OCI-LY7 (cell line): ENCODE measurements around the gene GOLGA7B. TPM values are rescaled to one million over a fixed set of nuclear protein-coding genes. Genes with fewer than 3 reads are reported as not detected.

Source experiments
- BruUV-seq: library from RNA; stranded (reverse); fragments of 400-500 nt; replicated peaks from 2 replicates; lab custom pipeline; 2021; lab: Mats Ljungman, UMichigan
- CTCF ChIA-PET: fragments of 300-600 bp; sonication (Branson Sonifier 250); formaldehyde crosslinking; loops from one replicate; lab custom pipeline; 2022; ENCODE audit warnings: antibody characterized with exemption; ENCODE audit not compliant: unreplicated experiment; lab: Charles Lee
- POLR2A ChIA-PET: fragments of 300-600 bp; sonication (Branson Sonifier 250); formaldehyde crosslinking; loops from one replicate; lab custom pipeline; 2022; ENCODE audit warnings: antibody characterized with exemption; lab: Charles Lee
- DNase-seq: peaks from one replicate; pipeline ENCODE4 v3.0.0-alpha.2; 2015; ENCODE audit warnings: low spot score
- H2AFZ ChIP-seq: fragments of 200-600 bp; sonication (generic), shearing (Covaris generic); 2 replicates; pipeline ENCODE4 v1.6.1; 2014; ENCODE audit warnings: mild to moderate bottlenecking, antibody characterized with exemption, low read length, moderate library complexity
- H3K27ac ChIP-seq: fragments of 200-600 bp; sonication (generic); 2 replicates; pipeline ENCODE4 v1.5.1; 2014; ENCODE audit warnings: mixed run types, low read depth, mild to moderate bottlenecking, moderate library complexity, low read length, inconsistent platforms; ENCODE audit not compliant: poor library complexity, severe bottlenecking
- H3K36me3 ChIP-seq: fragments of 200-600 bp; sonication (generic); 2 replicates; pipeline ENCODE4 v1.6.1; 2014; ENCODE audit warnings: mild to moderate bottlenecking, antibody characterized with exemption, low read length, moderate library complexity, mixed read lengths; ENCODE audit not compliant: insufficient read depth
- H3K4me1 ChIP-seq: fragments of 200-600 bp; sonication (generic); 2 replicates; pipeline ENCODE4 v1.5.1; 2014; ENCODE audit warnings: mild to moderate bottlenecking, low read length; ENCODE audit not compliant: insufficient read depth, poor library complexity, severe bottlenecking
- H3K4me2 ChIP-seq: fragments of 200-600 bp; sonication (generic); 2 replicates; pipeline ENCODE4 v1.6.1; 2014; ENCODE audit warnings: mild to moderate bottlenecking, low read length
- H3K4me3 ChIP-seq: fragments of 200-600 bp; sonication (generic); 2 replicates; pipeline ENCODE4 v1.5.1; 2014; ENCODE audit warnings: mild to moderate bottlenecking, low read depth, low read length; ENCODE audit not compliant: poor library complexity, severe bottlenecking
- H3K79me2 ChIP-seq: fragments of 200-600 bp; sonication (generic); 2 replicates; pipeline ENCODE4 v1.6.1; 2016; ENCODE audit warnings: low read depth, mild to moderate bottlenecking, low read length, moderate library complexity, mixed read lengths; ENCODE audit not compliant: insufficient read depth
- H3K9me2 ChIP-seq: fragments of 200-600 bp; sonication (generic); 2 replicates; pipeline ENCODE4 v1.6.1; 2016; ENCODE audit warnings: mild to moderate bottlenecking, low read length, mixed read lengths; ENCODE audit not compliant: insufficient read depth
- H3K9me3 ChIP-seq: fragments of 200-600 bp; sonication (generic); 2 replicates; pipeline ENCODE4 v1.6.1; 2014; ENCODE audit warnings: mild to moderate bottlenecking, mixed run types, low read length, mixed read lengths
- H4K20me1 ChIP-seq: fragments of 200-600 bp; sonication (generic); 2 replicates; pipeline ENCODE4 v1.6.1; 2014; ENCODE audit warnings: mild to moderate bottlenecking, antibody characterized with exemption, low read length, moderate library complexity, mixed read lengths; ENCODE audit not compliant: insufficient read depth
- CTCF ChIP-seq: fragments of 200-600 bp; sonication (generic); conservative IDR thresholded peaks from 2 replicates; pipeline ENCODE4 v1.5.1; 2014; ENCODE audit warnings: mild to moderate bottlenecking, antibody characterized with exemption, low read length, moderate library complexity, mixed read lengths
- EZH2phosphoT487 ChIP-seq: fragments of 200-600 bp; sonication (generic); IDR thresholded peaks from 2 replicates; pipeline ENCODE4 v1.6.1; 2018; ENCODE audit warnings: low read depth, borderline replicate concordance, mild to moderate bottlenecking, mixed run types, antibody characterized with exemption, low read length, moderate library complexity, mixed read lengths
- intact Hi-C: fragments of 100-400 bp; cut with micrococcal nuclease; formaldehyde crosslinking; loops from one replicate; pipeline ENCODE4 v1.10.0; 2022; ENCODE audit not compliant: unreplicated experiment
- total RNA-seq, 2 experiments: library from RNA; depleted of rRNA in 1 of 2; stranded (reverse); fragments of >200 nt in 1 of 2; shearing (Covaris generic) in 1 of 2; gene quantifications; 2 replicates each; pipeline ENCODE4 v1.2.3, GENCODE V29; 2014 to 2022

The GOLGA7B gene
- total RNA-seq, 2 experiments from 2014 or later, result 0.08 to 0.09 TPM

DNA sequence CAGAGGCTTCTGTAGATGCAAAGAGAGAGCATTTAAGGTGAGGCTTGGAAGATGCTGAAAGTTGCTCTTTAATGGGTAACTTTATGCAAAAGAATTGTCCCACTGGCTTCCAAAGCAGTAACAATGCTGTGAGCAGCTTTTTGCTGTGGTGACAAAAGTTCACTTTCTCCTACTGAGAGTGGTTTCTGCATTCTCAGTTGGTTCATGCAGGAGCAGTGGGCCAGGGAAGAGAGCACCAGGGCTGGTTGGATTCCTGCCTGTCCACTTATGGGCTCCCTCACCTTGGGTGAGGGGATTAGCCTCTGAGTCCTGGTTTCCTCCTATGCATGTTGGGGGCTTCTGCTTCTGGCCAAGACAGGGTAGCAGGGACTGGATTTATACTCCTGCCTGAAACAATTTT, 31.1 kb upstream of the GOLGA7B start:
- no TSS peak for BruUV-seq
- no peaks in the 10 kb centered on the region for H3K9me3 ChIP-seq
- H3K9me2 ChIP-seq, result no peaks in the 10 kb centered on the region
- H3K4me2 ChIP-seq, result no peak overlapping the region
- no peaks in the 10 kb centered on the region for H4K20me1 ChIP-seq
- H3K4me3 ChIP-seq, result no peak overlapping the region
- no peak overlapping the region for H3K27ac ChIP-seq
- H3K4me1 ChIP-seq, result no peaks in the 10 kb centered on the region
- H2AFZ ChIP-seq, result no peak overlapping the region
- intact Hi-C loops, result no loop called here
- H3K36me3 ChIP-seq, result no peaks in the 10 kb centered on the region
- POLR2A ChIA-PET, result no interaction called here
- DNase-seq, result no peak
- TF ChIP-seq CTCF, result no peak
- no peak for TF ChIP-seq EZH2phosphoT487
- no peaks in the 10 kb centered on the region for H3K79me2 ChIP-seq
- CTCF ChIA-PET, result no interaction called here

- DNase-seq, result no peak
- Histone ChIP-seq H3K79me2 (no peaks in the 10 kb centered on the region), H3K4me1 (no peaks in the 10 kb centered on the region), H3K9me2 (no peaks in the 10 kb centered on the region), H3K4me2 (no peak overlapping the region), H3K9me3 (no peaks in the 10 kb centered on the region), H3K4me3 (no peak overlapping the region), H2AFZ (no peak overlapping the region), H4K20me1 (no peaks in the 10 kb centered on the region), H3K27ac (no peak overlapping the region), H3K36me3 (no peaks in the 10 kb centered on the region)
- POLR2A ChIA-PET, result no interaction called here
- intact Hi-C loops, result no loop called here
- CTCF ChIA-PET, result no interaction called here
- no peak for TF ChIP-seq CTCF
- no TSS peak for BruUV-seq
These were observed 29.4 kb upstream of the GOLGA7B start for GRCh38 chr10:97820096-97820704.

GRCh38 chr10:97821308-97822038, 28.2 kb upstream of the GOLGA7B start:
- no peak for DNase-seq
- H3K9me3 ChIP-seq, result no peaks in the 10 kb centered on the region
- H3K4me3 ChIP-seq, result no peak overlapping the region
- H3K79me2 ChIP-seq, result no peaks in the 10 kb centered on the region
- no peak overlapping the region for H3K27ac ChIP-seq
- CTCF ChIA-PET, result interaction anchor here (0.5 kb wide), 1 partner anchor 15 kb away, joined by 3 read pairs; no protein-coding TSS in a partner anchor
- POLR2A ChIA-PET, result no interaction called here
- H3K4me2 ChIP-seq, result no peak overlapping the region
- no TSS peak for BruUV-seq
- no peaks in the 10 kb centered on the region for H3K9me2 ChIP-seq
- no peak overlapping the region for H2AFZ ChIP-seq
- no peaks in the 10 kb centered on the region for H3K4me1 ChIP-seq
- TF ChIP-seq CTCF (no peak), EZH2phosphoT487 (no peak)
- intact Hi-C loops, result no loop called here
- no peaks in the 10 kb centered on the region for H3K36me3 ChIP-seq
- H4K20me1 ChIP-seq, result no peaks in the 10 kb centered on the region
